NB4 (cell line): ENCODE measurements around the gene ARHGAP26.

ENCODE experiments used
- DNase-seq: peaks from one replicate; pipeline ENCODE4 v3.0.0; 2010; ENCODE audit warnings: low read depth
- H3K4me3 ChIP-seq: one replicate; pipeline ENCODE4 v1.5.1; 2011; ENCODE audit warnings: mild to moderate bottlenecking, low read depth, low read length, moderate library complexity
- CTCF ChIP-seq: IDR thresholded peaks from one replicate; pipeline ENCODE4 v1.5.1; 2012; ENCODE audit warnings: low read depth, low read length
- MAX ChIP-seq: IDR thresholded peaks from 2 replicates; pipeline ENCODE4 v1.6.1; 2011; ENCODE audit warnings: low read depth, low read length
- MYC ChIP-seq: IDR thresholded peaks from 2 replicates; pipeline ENCODE4 v1.6.1; 2011; ENCODE audit warnings: low read depth, low read length
- POLR2A ChIP-seq: IDR thresholded peaks from 2 replicates; pipeline ENCODE4 v1.6.1; 2011; ENCODE audit warnings: mild to moderate bottlenecking; ENCODE audit not compliant: insufficient read length; ENCODE audit errors: extremely low read depth

Gene ARHGAP26

GRCh38 chr5:143235423-143235822 lies 465.2 kb downstream of the ARHGAP26 start:
- H3K4me3 ChIP-seq: no peak overlapping the region
- TF ChIP-seq MAX (no peak), CTCF (no peak), POLR2A (no peak), MYC (no peak)
- no peak for DNase-seq

GRCh38 chr5:143236682-143237081 lies 466.5 kb downstream of the ARHGAP26 start:
- TF ChIP-seq POLR2A (no peak), MAX (no peak), MYC (no peak), CTCF (no peak)
- H3K4me3 ChIP-seq: no peak overlapping the region
- no peak for DNase-seq

- TF ChIP-seq POLR2A (no peak), MAX (no peak), CTCF (no peak), MYC (no peak)
- H3K4me3 ChIP-seq: no peak overlapping the region
- no peak for DNase-seq
These were observed 467.5 kb downstream of the ARHGAP26 start for GRCh38 chr5:143237664-143238063.

- no peak overlapping the region for H3K4me3 ChIP-seq
- no peak for DNase-seq
- no peak for TF ChIP-seq MYC
- no peak for TF ChIP-seq CTCF
- TF ChIP-seq MAX: no peak
- TF ChIP-seq POLR2A: no peak
These were observed 468.4 kb downstream of the ARHGAP26 start for GRCh38 chr5:143238620-143239019.

GRCh38 chr5:143239882-143240518 lies 469.8 kb downstream of the ARHGAP26 start:
- no peak overlapping the region for H3K4me3 ChIP-seq
- DNase-seq: no peak
- TF ChIP-seq POLR2A (no peak), CTCF (no peak), MAX (no peak), MYC (no peak)
